ENCODE data around the gene PSORS1C2.
"Not testable (repeated sequence)": the region's sequence is repeated elsewhere in the genome, so short reads cannot be mapped to it uniquely, and the experiment has no call there.

PSORS1C2 gene

DNA sequence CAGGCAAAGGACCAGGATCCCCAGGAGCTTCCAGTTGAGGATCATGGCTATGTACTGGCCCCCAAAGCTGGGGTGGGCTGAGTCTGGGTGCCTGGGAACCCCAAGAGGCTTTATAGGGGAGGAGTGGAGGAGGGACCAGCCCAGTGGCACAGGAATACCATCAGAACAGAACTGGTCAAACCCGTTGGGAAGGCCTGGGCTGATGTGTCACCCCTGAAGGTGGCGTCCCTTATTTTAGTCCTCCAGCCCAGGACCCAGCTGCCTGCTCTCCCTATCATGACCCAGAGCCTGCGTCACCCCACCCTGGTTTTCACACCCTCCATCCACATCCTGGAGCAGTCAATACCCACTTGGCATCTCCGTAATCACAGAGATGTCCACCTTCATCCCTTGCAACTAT lies at the start of gene PSORS1C2:
TSS of gene PSORS1C2 (minus strand) at position 85 of the 400 bp plus-strand sequence. CDS start at position 45, 40 bp downstream.
- DNase-seq (ENCODE audit: low read depth), result no peak
- no peak within 1 kb of the TSS for H3K4me3 ChIP-seq (ENCODE audit: low read depth, low read length)

DNA sequence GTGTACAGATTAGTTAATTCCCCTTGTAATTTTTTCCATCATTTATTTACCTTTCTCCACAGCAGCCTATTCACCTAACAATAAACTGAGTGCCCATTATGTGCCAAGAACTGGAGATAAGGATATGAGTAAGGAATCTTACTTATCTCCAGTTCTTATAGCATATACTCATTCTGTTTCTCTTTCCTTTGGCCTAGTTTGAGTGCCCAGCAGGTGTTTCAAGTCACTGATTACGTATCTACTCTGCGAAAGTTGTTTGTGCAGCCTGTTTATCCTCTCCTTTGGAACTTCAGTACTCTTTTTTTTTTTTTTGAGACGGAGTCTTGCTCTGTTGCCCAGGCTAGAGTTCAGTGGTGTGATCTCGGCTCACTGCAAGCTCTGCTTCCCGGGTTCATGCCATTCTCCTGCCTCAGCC lies 48.9 kb upstream of the PSORS1C2 start:
- DNase-seq (ENCODE audit: low read depth), result no peak
- no peak overlapping the region for H3K4me3 ChIP-seq (ENCODE audit: low read depth, low read length)

DNA sequence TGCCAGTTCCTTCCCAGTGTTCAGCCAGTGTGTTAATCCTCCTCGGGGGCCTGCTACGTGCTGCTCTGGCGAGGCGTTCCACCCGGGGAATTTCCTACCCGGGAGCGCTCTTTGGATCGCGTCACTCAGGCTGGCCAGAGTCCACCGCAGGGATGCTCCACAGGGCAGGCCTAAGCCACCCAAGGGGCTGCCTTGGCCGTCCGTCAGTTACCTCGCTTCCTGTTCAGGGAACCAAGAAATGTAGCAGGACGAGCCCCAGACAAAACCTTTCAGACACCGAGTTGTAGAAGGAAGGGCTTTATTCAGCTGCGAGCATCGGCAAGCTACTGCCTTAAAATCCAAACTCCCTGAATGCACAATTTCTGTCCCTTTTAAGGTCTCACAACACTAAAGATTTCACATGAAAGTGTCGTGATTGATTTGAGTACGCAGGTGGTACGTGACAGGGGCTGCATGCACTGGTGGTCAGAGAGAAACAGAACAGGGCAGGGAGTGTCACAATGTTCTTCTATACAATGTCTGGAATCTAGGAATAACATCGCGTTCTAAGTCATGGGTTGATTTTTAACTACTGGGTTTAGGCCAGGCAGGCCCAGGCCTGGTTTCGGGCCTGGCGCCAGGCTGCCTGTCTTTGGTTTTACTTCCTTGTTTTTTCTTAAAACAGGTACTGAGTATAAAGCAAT lies 47.3 kb upstream of the PSORS1C2 start:
- DNase-seq (ENCODE audit: low read depth), result no peak
- no peak overlapping the region for H3K4me3 ChIP-seq (ENCODE audit: low read depth, low read length)

DNA sequence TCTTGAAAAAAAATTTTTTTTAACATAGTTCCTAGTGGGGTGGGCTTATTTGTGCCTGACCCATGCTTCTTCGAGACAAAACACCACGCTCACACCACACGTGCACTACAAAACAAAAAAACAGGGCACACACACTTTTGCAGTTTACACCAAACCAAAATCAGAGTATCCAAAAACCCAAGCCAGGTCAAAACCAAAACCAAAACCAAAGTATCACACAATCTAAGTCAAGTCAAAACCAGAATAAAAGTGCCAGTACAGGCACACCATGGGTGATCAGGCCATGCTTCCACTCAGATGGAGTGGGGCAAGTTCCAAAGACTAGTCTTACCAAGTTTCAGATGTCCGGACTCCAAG lies 46.8 kb upstream of the PSORS1C2 start:
- not testable (repeated sequence) for H3K4me3 ChIP-seq (ENCODE audit: low read depth, low read length); DNase-seq (ENCODE audit: low read depth)

DNA sequence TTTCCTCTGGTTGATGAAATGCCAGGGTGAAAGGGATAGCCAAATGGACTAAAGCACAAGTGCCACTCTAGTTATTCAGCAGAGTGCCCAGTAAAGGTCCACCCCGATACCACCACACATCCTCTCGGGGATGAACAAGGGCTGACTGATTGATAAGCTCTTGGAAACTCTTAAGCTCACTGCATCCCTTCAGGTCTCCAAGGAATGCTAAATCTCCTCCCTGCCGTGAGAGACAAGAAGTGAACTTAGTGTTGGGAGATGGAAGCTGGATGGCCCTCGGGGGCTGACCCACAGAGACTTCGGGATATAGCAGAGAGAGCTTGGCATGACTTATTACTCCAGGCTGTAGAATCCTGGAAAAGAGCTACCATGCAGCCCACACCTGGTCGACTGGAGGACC lies 45.0 kb upstream of the PSORS1C2 start:
- H3K4me3 ChIP-seq (ENCODE audit: low read depth, low read length); DNase-seq (ENCODE audit: low read depth): not testable (repeated sequence)

DNA sequence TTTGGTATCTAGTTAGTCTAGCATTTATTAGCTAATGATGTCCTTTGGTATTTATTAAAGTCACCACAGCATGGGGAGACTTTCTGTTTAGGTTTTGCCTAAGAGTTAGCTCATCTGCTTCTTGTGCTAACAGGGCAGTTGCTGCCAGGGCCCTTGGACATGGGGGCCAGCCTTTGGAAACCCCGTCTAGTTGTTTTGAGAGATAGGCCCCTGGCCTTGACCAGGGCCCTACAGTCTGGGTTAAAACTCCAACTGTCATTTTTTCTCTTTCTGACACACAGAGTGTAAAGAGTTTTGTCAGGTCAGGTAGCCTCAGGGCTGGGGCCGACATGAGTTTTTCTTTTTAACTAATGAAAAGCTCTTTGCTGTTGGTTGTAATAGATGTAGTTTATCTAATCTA lies 44.4 kb upstream of the PSORS1C2 start:
- H3K4me3 ChIP-seq (ENCODE audit: low read depth, low read length); DNase-seq (ENCODE audit: low read depth): not testable (repeated sequence)

DNA sequence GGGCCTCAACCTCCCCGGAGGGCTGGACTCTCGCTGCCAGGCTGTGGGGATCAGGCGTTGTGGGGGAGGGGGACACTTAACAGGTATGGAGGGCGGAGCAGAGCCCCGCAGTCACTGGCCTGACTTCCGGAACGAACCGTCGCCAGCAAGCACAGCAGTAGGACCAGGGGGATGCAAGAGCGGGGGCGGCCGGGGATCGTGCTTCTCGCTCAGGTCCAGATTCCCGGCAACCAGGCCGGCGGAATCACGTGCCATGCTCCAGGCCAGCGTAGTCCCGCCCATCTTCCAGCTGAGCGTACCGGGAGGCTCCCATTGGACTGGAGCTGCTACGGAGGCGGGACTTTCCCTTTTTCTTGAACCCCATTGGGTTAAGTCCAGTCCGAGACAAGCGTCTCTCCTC lies 41.6 kb upstream of the PSORS1C2 start:
- H3K4me3 ChIP-seq (ENCODE audit: low read depth, low read length), result peak overlapping the region; percentile 21
- DNase-seq (ENCODE audit: low read depth), result peak; percentile 9

DNA sequence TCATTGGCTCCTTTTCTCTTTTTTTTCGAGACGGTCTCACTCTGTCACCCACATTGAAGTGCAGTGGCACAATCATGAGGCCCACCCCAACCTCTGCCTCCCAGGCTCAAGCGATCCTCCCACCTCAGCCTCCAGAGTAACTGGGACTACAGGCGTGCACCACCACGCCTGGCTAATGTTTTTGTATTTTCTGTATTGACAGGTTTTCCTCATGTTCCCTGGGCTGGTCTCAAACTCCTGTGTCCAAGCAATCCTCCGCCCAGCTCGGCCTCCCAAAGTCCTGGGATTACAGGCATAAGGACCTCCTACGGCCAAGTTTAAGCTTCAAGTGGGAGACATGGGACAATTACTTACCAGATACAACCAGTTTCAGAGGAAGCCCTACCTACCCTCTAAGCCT lies 41.0 kb upstream of the PSORS1C2 start:
- no peak overlapping the region for H3K4me3 ChIP-seq (ENCODE audit: low read depth, low read length)
- DNase-seq (ENCODE audit: low read depth), result no peak

DNA sequence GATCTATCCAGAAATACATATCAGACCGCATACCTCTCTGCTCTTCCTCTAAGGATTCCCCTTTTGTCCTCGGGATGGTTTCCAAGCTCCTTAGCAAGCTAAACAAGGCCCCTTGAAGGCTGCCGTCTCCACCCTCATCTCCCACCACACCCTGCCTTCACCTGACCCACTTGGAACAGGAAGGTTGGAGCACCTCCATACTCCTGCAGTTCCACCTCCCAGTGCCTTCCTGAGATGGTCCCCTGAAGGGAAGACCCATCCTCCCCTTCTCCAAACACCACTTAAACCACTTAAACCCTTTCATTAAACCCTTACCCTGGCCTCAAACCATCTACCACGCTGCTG lies 40.1 kb upstream of the PSORS1C2 start:
- H3K4me3 ChIP-seq (ENCODE audit: low read depth, low read length), result no peak overlapping the region

DNA sequence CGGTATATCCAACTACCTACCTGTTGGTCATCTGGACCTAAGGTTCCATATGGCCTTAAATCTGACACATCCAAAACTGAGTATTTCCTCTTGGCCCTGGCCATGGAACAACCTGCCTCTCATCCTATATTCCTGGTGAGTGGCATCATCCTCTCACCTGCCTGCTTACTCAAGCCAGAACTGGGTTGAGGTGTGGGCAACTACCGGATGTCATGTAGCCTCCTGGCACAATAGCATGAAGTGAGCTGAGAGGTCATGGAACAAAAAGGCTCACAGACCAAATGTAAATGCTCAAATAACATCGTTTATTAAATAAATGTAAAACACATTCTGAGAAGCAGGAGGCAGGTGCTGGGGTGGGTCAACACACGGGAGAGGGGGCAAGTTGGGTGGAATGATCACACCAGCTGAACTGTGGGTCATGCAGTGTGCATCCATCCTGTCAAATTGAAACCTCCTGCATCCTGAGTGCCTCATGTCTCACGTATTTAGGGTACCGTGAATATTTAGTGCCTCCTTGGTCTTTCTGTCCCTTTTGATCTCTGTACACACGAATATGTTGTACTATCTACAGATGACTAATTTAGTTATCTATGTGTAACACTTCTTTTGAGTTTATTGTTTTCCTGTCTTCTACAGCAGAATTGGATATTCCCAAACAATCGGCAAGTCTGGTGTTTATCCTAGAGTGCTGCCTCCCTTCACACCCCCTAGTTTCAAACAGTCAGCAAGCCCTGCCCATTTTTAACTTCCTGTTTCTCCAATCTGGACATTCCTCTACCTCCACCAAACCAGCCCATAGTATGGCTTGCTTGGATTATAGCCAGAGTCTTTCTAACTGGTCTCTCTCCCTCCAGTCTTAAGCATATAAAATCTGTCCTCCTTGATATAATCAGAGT lies 39.5 kb upstream of the PSORS1C2 start:
- no peak overlapping the region for H3K4me3 ChIP-seq (ENCODE audit: low read depth, low read length)
- DNase-seq (ENCODE audit: low read depth), result no peak

More for the DNA sequence above, 40.1 kb upstream of the PSORS1C2 start:
- DNase-seq (ENCODE audit: low read depth), result no peak

DNA sequence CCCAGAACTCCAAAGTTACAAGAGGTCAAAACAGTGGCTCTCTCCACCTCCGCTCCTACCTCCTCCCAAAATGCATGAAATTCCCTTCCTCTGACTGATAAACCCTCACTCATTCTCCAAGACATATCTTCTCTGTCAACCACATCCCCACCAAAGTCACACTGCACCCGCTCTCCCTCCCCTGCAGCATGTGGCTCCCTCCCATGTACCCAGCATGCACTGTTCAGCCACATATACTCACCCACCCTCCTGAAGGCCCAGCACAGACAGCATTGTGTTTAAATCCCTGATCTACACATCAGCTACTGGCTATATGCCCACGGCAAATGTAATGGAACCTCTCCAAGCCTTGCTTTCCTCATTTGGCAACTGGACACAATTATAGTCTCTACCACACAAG lies 37.1 kb upstream of the PSORS1C2 start:
- peak; percentile 22 for DNase-seq (ENCODE audit: low read depth)
- H3K4me3 ChIP-seq (ENCODE audit: low read depth, low read length), result no peak overlapping the region

DNA sequence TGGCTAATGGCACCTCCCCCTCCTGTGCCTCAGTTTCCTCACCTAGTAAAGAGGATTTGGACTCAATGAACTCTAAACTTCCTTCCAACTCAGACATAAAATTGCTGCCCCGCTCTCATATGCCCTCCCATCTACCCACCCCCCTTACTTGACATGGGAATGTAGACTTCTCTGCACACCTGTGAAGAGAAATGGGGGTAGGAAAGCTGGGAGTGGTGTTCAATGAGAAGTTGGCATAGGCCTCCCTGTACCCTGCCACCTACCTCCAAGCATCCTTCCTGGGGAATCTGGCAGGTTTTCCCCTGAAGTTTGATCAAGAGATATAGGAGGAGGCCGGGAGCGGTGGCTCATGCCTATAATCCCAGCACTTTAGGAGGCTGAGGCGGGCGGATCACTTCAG lies 35.5 kb upstream of the PSORS1C2 start:
- no peak overlapping the region for H3K4me3 ChIP-seq (ENCODE audit: low read depth, low read length)
- no peak for DNase-seq (ENCODE audit: low read depth)

DNA sequence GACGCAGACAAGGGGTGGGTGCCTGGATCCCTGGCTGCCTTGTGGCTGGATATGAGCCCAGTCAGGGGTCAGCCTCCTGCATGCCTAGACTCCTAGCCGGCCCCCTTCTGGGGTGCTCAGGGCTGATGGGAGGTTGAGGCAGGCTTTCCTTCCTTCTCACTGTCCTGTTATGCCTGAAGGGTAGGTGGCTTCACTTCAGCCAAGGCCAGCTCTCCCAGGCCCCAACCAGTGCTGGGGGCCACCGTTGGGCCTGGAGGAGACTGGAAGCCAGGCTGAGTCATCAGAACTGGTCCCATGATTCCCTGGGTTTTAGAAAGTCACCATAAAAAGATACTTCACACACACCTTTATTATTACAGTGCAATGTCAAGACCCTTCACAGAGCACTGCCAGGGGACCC lies 34.5 kb upstream of the PSORS1C2 start:
- H3K4me3 ChIP-seq (ENCODE audit: low read depth, low read length), result no peak overlapping the region
- DNase-seq (ENCODE audit: low read depth), result no peak

DNA sequence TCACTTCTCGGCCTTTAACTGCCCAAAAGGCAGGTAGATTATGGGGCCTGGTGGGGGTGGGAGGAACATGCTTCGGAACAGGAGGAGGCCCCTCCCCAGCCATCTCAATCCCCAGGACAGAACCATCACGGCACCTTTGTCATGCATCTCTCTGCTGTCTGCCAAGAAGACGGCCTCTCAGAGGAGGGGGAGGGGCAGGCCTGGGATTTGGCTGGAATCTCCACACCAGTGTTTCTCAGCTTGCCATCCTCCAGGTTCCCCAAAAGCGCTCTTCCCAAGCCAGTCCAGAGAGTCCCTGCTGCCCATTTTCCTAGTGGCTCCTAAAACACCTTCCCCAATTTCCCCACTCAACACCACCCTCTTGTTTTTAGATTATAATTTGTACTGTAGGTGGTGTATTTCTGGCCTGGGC lies 34.1 kb upstream of the PSORS1C2 start:
- H3K4me3 ChIP-seq (ENCODE audit: low read depth, low read length), result no peak overlapping the region
- DNase-seq (ENCODE audit: low read depth), result no peak

DNA sequence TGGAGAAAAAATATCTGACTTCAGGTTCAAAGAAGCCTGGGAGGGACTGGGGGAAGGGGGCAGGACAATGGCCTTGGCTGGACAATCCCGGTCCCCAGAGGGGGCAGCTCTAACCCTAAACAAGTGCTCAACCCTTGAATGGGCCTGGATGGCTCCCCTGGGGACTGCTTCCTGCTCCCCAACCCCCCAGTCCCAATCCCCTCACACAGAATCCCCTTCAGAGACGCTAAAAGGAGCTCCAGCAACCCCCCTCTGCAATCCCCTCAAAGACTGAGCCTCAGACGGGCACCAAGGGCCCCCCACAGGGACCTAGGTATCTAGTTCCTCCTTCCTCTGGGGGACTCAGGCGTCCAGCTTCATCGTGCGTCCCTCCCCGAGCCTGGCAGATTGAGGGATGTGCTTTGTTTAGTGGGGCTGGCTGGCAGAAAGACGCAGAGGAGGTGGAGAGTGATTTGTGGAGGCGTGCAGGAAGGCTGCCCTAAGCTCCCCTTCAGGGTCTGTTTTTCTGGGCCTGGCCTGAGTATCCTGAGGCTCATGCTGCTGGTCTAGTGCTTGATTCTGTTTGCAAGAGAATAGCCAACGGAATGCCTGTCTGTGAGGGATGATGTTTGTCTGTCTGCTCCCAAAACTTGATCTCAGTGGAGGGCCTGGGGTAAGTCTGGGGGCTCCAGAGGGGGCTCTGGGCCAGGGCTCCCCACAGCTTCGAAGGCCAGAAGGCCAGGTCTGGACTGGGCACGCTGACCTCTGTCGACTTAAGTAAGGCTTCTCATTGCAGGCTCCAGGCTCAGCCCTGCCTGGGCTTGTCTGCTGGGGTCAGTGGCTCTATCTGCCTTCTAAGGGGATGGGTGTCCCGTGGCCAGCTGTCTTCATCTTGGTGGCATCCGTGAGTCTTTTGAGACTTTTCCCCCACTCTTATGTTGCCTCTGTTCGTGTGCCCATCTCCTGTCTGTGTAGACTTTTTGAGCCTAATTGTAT lies 33.4 kb upstream of the PSORS1C2 start:
- no peak for DNase-seq (ENCODE audit: low read depth)
- H3K4me3 ChIP-seq (ENCODE audit: low read depth, low read length), result no peak overlapping the region

DNA sequence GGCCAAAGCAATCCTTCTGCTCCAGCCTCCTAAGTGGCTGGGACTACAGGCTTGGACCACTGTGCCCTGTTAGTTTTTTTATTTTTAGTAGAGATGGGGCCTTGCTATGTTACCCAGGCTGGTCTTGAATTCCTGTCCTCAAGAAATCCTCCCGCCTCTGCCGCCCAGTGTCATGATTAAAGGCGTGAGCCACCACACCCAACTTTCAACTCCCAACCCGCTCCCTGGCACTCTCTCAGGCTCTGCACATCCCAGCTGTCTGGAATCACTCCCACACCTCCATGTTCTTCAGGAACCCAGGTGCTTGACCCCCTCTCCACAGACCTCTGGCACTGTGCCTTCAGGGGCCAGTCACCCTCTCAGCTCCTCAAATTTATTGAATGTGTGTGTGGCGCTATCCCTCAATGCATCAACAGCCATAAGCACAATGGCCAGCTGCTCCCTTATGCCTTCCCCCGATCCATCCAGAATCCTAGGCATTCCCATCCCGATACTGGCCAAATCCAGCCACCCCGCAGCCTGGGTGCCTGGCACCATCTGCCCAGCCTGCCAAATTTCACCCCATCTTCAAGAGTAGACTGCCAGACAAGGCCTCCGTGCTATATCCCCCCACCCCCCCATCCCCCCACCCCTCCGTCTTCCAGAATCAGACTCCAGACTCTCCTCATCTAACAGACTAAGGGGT lies 32.3 kb upstream of the PSORS1C2 start:
- DNase-seq (ENCODE audit: low read depth), result no peak
- no peak overlapping the region for H3K4me3 ChIP-seq (ENCODE audit: low read depth, low read length)

DNA sequence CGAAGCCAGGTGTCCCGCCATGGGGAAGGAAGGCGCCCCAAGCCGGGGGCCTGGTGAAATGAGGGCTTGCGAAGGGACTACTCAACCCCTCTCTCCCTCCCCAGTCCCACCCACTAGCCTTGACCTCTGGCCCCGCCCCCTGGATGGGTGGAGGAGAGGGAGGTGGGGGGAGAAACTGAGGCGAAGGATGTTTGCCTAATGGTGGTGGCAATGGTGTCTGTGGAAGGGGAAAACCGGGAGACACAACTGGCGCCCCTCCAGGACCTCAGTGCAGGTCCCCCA lies 31.7 kb upstream of the PSORS1C2 start, which contains the start of gene POU5F1:
TSS of gene POU5F1 (minus strand) at position 83 of the 282 bp plus-strand sequence. CDS start at position 21, 62 bp downstream.
- no peak within 1 kb of the TSS for H3K4me3 ChIP-seq (ENCODE audit: low read depth, low read length)
- no peak for DNase-seq (ENCODE audit: low read depth)

DNA sequence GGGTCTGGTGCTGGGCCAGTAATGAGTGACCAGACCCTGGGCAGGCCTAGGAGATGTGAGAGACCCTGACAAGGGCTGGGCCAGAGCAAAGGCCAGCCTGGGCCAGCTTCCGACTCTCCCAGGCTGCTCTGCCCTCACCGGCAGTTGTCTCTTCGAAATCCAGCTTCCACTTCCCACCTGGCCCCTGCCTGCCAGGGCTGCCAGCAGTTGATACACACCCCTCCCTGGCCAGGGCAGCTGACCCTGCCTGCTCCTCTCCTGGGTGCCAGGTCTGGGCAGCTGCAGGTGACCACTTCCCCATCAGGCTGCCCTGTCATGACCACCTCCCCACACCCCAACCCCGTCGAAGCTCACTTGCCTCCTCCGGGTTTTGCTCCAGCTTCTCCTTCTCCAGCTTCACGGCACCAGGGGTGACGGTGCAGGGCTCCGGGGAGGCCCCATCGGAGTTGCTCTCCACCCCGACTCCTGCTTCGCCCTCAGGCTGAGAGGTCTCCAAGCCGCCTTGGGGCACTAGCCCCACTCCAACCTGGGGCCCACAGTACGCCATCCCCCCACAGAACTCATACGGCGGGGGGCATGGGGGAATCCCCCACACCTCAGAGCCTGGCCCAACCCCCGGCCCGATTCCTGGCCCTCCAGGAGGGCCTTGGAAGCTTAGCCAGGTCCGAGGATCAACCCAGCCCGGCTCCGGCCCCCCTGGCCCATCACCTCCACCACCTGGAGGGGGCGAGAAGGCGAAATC lies 31.2 kb upstream of the PSORS1C2 start:
- not testable (repeated sequence) for H3K4me3 ChIP-seq (ENCODE audit: low read depth, low read length); DNase-seq (ENCODE audit: low read depth)

Data from skeletal muscle cell (primary cell).